ENCODE data around the gene ADK.
"Not testable (repeated sequence)": the region's sequence is repeated elsewhere in the genome, so short reads cannot be mapped to it uniquely, and the experiment has no call there.

Gene ADK

DNA sequence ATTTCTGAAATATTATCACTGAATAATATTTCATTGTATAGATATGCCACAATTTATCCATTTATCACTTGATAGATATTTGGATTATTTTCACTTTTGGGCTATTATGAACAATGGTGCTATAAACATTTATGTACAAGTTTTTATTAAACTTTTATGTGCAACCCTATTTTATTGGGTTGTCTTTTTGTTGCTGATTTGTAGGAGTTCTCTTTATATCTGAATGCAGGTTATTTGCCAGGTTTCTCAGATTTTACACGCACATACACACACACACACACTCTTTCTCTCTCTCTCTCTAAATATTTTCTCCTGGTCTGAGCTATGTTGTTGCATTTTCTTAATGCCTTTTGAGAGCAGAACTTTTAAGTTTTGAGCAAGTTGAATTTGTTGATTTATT, 36.2 kb downstream of the ADK start:
- no peak for DNase-seq (ENCODE audit: low read depth)

DNA sequence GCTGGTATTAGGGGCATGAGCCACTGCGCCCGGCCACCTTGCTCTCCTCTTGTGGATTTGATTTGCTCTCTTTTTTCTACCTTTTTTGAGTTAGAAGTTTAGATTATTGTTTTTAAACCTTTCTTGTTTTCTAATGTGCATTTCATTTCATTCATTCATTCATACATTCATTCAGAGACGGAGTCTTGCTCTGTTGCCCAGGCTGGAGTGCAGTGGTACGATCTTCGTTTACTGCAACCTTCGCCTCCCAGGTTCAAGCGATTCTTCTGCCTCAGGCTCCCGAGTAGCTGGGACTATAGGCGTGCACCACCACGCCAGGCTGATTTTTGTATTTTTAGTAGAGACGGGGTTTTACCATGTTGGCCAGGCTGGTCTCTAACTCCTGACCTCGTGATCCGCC, 37.6 kb downstream of the ADK start:
- DNase-seq (ENCODE audit: low read depth), result not testable (repeated sequence)

DNA sequence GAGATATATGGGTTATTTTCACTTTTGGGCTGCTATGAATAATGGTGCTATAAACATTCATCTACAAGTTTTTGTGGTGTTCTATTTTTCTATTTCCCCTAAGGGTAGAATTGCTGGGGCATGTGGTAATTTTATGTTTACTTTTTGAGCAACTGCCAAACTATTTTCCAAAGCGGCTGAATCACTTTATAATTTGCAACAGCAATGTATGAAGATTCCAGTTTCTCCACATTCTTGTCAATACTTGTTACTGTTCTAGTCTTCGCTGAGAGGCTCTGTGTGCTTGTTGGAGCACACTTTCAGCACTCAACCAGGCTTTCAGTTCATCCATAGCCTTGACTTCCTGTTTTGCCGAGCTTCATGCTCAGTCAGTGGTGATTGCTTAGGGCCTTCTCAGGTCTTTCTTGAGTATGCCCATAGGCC, 39.0 kb downstream of the ADK start:
- DNase-seq (ENCODE audit: low read depth), result peak; percentile 49

DNA sequence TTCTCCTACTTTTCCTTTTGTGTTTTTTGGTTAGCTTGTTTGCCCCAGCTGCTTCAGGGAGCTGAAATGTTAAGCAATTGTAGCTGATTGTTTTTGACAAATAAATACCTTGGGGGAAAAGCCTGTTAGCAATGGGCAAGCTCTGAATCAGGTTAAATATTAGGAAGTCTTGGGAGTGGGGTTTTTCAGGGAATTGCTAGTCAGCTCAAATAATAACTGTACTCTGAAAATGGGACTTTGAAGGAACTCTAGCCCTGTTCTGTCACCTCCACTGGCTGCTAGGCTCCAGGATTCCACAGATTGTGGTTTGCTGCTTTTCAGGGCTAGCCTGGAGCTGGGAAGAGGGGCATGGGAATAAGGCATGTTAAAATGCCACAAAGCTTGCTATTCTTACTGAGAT, 39.5 kb downstream of the ADK start:
- DNase-seq (ENCODE audit: low read depth), result no peak

DNA sequence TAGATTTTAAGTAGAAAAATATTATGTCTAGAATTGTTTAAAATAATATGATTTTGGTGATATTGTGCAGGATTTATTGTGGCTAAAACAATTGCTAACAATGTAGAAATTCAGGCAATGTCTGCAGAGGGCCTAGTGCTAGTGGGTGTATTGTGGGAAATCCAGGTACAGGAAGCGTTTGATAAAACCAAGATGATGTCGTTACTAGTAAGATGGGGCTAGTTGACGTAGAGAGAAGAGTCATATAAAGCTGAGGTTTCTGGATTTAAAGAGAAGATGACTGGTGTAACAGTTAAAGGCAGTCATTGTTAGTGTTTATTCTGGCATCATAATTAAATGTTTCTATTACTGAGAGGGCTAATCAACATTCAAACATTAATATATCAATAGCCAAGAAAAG, 43.5 kb downstream of the ADK start:
- no peak for DNase-seq (ENCODE audit: low read depth)

DNA sequence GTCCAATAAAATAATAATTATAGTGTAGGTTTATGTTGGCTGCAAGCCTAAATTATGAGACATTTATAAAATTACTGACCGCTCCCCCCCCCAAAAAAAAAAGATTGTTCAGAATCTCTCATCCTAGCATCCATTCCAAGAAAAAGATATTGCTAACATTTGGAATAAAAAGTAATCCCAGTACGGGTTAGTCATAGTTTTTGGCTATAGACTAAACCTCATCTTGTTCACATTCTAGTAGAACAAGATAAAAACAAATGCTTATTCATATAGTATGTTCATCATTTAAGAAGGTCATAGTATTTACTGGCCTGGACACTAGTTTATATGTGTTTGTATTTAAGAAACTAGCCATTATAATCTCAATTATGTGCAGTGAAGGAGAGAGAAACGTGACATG, 44.0 kb downstream of the ADK start:
- DNase-seq (ENCODE audit: low read depth), result no peak

DNA sequence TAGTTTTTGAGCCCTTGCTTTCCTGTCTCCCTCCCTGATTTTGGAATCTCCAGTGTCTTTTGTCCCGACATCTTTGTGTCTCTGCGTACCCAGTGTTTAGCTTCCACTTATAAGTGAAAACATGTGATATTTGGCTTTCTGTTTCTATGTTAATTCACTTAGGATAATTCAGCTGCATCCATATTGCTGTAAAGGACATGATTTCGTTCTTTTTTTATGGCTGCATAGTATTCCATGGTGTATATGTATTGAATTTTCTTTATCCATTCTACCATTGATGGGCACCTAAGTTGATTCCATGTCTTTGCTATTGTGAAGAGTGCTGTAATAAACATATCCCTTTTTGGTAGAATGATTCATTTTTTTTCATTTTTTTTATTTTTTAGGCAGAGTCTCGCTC, 48.3 kb downstream of the ADK start:
- DNase-seq (ENCODE audit: low read depth), result no peak

DNA sequence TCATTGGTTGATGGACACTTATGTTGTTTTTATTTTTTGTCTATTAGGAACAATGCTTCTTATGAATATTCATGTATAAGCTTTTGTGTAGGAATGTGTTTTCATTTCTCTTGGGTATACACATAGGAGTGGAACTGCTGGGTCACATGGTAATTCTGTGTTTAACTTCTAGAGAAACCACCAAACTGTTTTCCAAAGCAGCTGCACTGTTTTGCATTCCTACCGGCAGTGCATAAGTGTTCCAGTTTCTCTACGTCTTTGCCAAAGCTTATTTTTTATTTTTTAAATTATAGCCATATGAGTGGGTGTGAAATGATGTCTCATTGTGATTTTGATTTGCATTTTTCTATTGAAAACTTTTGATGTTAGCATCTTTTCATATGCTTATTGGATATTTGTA, 51.3 kb downstream of the ADK start:
- DNase-seq (ENCODE audit: low read depth), result no peak

DNA sequence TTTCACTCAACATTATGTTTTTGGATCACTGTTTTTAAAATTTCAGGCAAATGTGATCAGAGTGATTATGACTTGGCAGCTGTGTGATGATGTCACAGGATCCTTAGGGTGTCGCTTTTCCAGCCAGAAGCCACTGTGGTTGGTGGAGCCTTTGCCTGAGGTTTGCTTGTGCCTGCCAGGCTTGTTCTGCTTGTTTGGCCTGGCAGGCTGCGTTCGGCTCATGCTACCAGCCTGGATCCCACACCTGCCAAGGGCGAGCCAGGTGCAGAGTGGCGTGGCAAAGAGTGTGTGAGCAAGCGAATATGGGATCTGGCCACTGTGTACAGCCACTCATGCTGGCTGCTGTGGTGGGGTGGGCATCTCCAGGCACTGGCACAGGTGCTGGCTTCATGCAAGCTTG, 55.7 kb downstream of the ADK start:
- DNase-seq (ENCODE audit: low read depth), result no peak

DNA sequence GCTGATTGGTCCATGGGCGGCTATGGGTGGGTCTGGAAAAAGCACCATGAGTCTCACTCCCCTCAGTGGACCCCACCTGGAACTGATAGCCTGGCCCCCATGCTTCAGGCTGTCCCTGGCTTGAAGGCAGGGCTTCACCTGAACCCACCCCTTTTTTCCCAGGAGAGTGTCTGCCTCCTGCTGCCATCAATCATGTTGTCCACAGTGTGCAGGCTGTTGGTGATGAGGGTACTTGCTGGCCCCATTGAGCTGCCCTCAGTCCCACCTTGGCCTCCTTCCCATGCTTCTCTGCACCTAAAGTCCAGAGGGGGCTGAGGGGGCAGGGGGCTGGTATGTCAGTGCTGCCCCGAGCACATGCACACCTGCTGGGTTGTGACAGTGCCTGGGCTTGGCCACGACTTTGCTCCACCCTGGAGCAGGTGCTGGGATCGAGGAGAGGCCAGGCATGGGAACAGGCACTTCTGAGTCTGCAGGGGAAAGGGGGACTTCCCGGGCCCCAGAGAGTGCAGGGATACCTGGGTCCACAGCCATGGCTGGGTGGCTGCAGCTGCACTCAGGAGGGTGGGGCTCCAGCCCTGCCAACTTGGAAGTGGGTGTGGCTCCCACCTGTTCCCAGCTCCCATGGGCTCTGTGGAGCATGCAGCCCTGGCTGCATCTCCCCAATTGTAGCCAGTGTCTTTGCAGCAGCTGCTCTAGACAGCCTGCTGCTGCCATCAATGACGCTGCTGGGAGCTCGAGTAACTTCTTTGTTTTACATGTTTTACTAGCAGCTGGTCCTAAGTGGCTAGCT, 56.9 kb downstream of the ADK start:
- no peak for DNase-seq (ENCODE audit: low read depth)

DNA sequence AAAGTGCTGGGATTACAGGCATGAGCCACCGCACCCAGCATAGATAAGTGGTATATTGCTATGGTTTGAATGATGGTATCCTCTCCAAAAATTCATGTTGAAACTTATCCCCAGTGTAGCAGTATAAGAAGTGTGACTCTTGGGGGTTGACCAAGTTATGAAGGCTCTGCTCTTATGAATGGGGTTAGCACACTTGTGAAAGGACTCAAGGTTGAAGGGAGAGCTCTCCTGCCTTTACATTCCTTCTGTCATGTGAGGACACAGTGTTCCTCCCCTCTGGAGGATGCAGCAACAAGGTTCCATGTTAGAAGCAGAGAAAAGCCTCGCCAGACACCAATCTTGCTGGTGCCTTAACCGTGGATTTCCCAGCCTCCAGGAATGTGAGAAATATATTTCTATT, 58.0 kb downstream of the ADK start:
- DNase-seq (ENCODE audit: low read depth), result no peak

DNA sequence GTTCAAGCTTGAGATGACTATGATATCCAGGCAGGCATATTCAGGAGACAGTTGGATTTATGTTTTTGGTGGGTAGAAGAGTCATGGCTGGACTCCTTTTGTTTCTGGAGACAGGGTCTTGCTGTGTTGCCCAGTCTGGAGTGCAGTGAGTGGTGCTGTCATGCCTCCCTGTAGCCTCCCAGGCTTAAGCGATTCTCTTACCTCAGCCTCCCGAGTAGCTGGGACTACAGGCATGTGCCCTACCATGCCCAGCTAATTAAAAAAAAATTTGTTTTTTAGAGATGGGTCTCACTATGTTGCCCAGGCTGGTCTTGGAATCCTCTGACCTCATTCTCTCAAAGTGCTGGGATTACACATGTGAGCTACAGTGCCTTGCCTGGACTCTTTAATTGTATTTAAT, 62.0 kb downstream of the ADK start:
- no peak for DNase-seq (ENCODE audit: low read depth)

DNA sequence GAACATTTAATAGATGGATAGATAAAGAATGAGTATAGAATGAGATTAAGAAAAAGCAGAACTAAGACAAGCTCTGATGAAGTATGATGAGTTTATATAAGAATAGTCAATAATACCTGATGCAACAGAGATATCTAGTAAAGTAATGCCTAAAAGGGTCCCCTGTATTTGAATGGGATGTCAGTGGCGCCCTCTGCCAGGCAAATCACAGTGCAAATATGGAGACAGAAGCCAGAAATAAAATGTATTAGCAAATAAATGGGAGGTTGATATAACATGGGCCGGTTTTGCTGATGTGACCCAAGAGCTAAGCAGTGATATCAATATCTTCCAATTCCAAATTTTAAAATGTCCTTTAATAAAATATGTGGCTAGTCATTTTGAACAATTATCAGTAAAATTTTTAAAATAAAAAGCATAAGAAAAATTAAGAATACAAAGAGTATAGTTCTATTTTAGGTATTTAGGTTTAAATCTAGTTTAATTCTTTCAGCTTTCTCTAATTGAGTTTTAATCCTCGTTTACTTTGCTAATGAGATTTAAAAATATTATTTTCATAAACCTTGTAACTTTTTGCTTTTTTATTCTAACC, 62.6 kb downstream of the ADK start:
- DNase-seq (ENCODE audit: low read depth), result no peak

DNA sequence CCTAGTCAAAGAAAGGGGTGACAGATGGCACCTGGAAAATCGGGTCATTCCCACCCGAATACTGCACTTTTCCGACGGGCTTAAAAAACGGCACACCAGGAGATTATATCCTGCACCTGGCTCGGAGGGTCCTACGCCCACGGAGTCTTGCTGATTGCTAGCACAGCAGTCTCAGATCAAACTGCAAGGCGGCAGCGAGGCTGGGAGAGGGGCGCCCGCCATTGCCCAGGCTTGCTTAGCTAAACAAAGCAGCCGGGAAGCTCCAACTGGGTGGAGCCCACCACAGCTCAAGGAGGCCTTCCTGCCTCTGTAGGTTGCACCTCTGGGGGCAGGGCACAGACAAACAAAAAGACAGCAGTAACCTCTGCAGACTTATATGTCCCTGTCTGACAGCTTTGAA, 66.1 kb downstream of the ADK start:
- DNase-seq (ENCODE audit: low read depth), result not testable (repeated sequence)

DNA sequence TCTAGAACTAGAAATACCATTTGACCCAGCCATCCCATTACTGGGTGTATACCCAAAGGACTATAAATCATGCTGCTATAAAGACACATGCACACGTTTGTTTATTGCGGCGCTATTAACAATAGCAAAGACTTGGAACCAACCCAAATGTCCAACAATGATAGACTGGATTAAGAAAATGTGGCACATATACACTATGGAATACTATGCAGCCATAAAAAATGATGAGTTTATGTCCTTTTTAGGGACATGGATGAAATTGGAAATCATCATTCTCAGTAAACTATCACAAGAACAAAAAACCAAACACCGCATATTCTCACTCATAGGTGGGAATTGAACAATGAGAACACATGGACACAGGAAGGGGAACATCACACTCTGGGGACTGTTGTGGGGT, 71.4 kb downstream of the ADK start:
- DNase-seq (ENCODE audit: low read depth), result not testable (repeated sequence)

DNA sequence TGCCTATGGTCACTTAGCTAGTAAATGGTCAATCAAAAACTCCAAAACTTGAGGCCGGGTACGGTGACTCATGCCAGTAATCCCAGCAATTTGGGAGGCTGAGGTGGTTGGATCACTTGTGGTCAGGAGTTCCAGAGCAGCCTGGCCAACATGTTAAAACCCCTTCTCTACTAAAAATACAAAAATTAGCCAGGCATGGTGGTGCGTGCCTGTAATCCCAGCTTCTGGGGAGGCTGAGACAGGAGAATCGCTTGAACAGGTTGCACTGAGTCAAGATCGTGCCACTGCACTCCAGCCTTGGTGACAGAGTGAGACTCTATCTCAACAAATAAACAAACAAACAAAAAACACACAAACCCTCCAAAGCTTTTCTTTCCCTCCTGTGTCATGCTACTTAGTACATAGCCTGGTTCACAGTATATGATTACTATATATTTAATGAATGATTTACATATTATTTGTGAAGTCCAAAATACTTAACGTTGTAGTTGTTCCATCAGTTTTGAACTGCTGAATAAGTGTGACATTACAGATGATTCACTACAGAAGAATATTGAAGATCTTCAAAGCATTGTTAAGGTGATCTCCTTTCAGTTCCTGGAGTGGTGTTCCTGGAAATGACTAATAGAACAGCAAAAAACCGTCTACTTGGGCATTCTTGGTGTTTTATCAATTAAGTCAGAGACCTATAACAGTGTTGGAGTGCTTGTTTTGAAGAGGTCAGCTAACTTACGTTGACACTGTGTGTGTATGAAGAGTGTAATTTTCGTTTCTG, 72.9 kb downstream of the ADK start:
- peak; percentile 46 for DNase-seq (ENCODE audit: low read depth)

DNA sequence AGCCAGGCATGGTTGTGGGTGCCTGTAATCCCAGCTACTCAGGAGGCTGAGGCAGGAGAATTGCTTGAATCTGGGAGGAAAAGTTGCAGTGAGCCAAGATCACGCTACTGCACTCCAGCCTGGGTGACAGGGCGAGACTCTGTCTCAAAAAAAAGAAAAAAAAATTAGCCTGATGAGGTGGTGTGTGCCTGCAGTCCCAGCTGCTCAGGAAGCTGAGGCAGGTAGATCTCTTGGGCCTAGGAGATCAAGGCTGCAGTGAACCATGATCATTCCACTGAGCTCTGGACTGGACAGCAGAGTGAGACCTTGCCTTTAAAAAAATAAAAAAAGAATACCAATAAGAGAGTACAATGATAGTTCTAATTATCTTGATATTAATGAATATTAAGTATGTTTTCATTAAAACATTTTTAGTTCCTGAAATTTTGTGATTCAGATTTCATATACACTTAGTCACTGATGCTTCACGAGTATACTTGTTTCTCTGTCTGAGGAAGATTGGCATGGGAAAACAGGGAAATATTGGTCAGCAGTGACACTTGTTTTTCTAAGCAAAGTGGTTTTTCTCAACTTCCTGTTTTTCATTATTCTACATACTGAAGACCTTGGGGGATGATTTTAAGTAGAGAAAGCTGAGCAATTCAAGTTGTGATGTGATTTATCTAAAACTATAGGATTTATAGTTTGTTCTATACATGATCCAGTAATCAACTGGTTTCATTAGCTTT, 76.8 kb downstream of the ADK start:
- no peak for DNase-seq (ENCODE audit: low read depth)

DNA sequence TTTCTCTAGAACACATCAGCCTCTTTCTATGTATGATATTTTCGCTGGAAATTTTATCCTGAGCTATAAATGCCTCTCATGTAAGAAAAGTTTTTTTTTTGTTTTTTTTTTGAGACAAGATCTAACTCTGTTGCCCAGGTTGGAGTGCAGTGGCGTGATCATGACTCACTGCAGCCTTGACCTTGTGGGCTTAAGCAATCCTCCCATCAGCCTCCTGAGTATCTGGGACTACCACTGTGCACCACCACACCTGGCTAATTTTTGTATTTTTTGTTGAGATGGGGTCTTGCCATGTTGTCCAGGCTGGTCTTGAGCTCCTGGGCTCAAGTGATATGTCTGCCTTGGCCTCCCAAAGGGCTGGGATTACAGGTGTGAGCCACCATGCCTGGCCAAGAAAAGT, 80.4 kb downstream of the ADK start:
- no peak for DNase-seq (ENCODE audit: low read depth)

DNA sequence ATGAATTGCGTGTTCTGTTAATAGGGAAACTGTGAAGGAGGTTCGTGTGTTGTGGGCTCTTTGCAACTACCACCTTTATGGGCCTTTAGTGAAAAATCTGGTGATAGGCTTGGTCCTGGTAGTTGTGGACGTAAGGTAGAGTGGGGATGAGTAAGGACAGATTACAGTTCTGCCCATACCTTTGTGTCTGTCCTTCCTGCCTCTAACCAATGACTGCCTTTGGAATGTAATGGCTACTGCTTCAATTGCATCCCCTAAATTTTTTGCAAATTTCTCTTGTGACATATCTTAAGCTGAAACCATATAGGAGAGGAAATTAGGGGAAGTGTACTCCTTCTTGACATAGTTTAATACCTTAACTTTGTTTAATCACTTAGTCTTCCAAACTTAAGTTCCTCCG, 82.3 kb downstream of the ADK start:
- DNase-seq (ENCODE audit: low read depth), result no peak

DNA sequence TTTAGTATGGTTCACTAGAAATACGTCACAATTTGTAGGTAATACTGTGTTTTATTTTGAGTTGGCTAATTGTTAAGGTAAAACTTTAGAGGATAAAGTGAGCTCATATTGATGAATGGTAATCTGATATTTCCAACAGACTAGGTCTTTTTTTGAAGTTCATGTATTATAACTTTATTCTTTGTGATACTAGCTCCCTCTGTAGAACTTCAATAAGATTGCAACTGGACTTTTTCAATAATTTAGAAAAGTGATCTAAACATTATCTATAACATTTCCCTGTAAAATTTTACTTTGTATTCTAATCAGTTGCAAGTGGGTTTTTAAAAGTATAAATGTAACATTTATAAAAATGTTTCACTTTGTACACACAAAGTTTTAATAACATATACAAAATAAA, 83.5 kb downstream of the ADK start:
- DNase-seq (ENCODE audit: low read depth), result no peak

DNA sequence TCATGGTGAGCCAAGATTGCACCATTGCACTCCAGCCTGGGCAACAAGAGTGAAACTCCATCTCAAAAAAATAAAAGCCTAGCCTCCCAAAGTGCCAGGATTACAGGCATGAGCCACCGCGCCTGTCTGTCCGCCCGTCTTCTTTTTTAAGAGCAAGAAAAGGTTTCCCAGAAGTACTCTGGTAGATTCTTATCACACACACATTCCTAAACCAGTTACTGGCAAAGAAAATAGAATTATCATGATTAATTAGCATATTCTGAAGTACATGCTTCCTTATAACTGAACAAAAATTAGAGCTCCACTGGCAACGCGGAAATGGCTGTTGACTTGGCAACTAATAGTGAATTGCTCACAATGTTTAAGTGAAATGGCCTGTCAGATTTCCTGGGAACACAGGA, 87.0 kb downstream of the ADK start:
- DNase-seq (ENCODE audit: low read depth), result no peak

DNA sequence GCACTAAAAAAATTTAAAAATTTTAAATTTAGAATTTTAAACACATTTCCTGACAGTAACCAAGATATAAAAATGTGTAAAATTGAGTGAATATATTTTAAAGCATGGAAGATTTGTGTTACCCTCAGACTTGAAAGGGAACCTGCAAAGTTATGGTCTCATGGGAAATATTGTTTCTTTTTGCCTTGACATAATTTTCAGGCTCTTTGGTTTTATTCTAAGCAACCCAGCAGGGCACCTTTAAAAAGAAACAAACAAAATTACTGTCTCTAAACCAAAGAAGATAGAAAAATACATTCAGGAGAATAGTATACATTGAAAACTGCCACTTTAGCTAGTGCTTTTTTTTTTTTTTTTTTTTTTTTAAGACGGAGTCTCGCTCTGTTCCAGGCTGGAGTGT, 87.5 kb downstream of the ADK start:
- no peak for DNase-seq (ENCODE audit: low read depth)

DNA sequence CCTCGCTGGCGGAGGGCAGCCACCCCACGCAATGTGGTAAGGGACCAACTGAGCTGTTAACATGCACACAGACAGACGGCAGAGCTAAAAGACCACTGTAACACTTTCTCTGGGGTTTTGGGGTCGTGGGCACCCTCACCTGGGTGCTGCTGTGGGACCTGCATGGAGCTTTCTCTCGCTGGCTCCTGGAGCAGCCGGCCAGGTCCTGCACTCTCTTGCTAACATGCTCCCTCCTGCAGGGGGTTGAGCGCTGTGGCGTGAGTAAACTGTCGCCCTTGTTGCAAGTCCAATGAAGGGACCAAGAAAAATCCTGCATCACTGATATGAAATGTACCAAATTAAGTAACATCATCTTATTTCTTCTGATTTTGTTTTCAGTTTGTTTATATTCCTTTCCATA, 92.0 kb downstream of the ADK start:
- no peak for DNase-seq (ENCODE audit: low read depth)

Data from HS-27A (cell line).